SK-N-SH treated with all-trans-retinoic acid at 6 μM for 48 hours (cell line): Measurements from ENCODE around the gene ZSCAN10.

ENCODE experiments used
- ATAC-seq: fragments of 200-7000 bp; cut with Tn5 transposase; 3 replicates; pipeline ENCODE4 v1.9.1; 2020; ENCODE audit warnings: mild to moderate bottlenecking, moderate library complexity
- ARNTL ChIP-seq: fragments of 450-650 bp; formaldehyde crosslinking; IDR thresholded peaks from 2 replicates; pipeline ENCODE4 v1.5.0; 2020; ENCODE audit warnings: low read depth, mild to moderate bottlenecking, moderate library complexity, borderline replicate concordance
- BACH2 ChIP-seq: fragments of 250-450 bp; sonication (Bioruptor Pico); IDR thresholded peaks from 2 replicates; pipeline ENCODE4 v1.9.0; 2021; ENCODE audit warnings: mild to moderate bottlenecking, borderline replicate concordance
- CREB5 ChIP-seq: fragments of 250-450 bp; sonication (Bioruptor Pico); IDR thresholded peaks from 2 replicates; pipeline ENCODE4 v1.5.1; 2020; ENCODE audit warnings: low read depth, mild to moderate bottlenecking, moderate library complexity
- CSRNP3 ChIP-seq: fragments of 250-450 bp; sonication (Bioruptor Pico); IDR thresholded peaks from 2 replicates; pipeline ENCODE4 v1.5.1; 2021; ENCODE audit warnings: mild to moderate bottlenecking, moderate library complexity
- ESRRG ChIP-seq: fragments of 250-450 bp; sonication (Bioruptor Pico); IDR thresholded peaks from 2 replicates; pipeline ENCODE4 v1.6.1; 2021; ENCODE audit warnings: mild to moderate bottlenecking
- ISL1 ChIP-seq: fragments of 250-450 bp; sonication (Bioruptor Pico); IDR thresholded peaks from 2 replicates; pipeline ENCODE4 v2.1.2; 2022; ENCODE audit warnings: mild to moderate bottlenecking, moderate library complexity
- OSR1 ChIP-seq: fragments of 250-450 bp; sonication (Bioruptor Pico); IDR thresholded peaks from 2 replicates; pipeline ENCODE4 v1.8.0; 2022; ENCODE audit warnings: moderate library complexity, mild to moderate bottlenecking, inconsistent platforms
- PATZ1 ChIP-seq: fragments of 250-450 bp; sonication (Bioruptor Pico); IDR thresholded peaks from 2 replicates; pipeline ENCODE4 v1.8.0; 2020; ENCODE audit warnings: mild to moderate bottlenecking, moderate library complexity, borderline replicate concordance
- PPARA ChIP-seq: fragments of 250-450 bp; sonication (Bioruptor Pico); IDR thresholded peaks from 2 replicates; pipeline ENCODE4 v1.5.0; 2020; ENCODE audit warnings: mild to moderate bottlenecking, borderline replicate concordance
- SNAI2 ChIP-seq: fragments of 250-450 bp; sonication (Bioruptor Pico); IDR thresholded peaks from 2 replicates; pipeline ENCODE4 v1.5.0; 2020; ENCODE audit warnings: mild to moderate bottlenecking, moderate library complexity
- TOX ChIP-seq: fragments of 250-450 bp; sonication (Bioruptor Pico); IDR thresholded peaks from 2 replicates; pipeline ENCODE4 v1.8.0; 2021; ENCODE audit warnings: mild to moderate bottlenecking, moderate library complexity, borderline replicate concordance
- ZC3H10 ChIP-seq: fragments of 250-450 bp; sonication (Bioruptor Pico); IDR thresholded peaks from 2 replicates; pipeline ENCODE4 v1.5.1; 2021; ENCODE audit warnings: mild to moderate bottlenecking, moderate library complexity
- ZFP3 ChIP-seq: fragments of 250-450 bp; sonication (Bioruptor Pico); IDR thresholded peaks from 2 replicates; pipeline ENCODE4 v1.5.0; 2020; ENCODE audit warnings: mild to moderate bottlenecking, moderate library complexity
- ZFP30 ChIP-seq: fragments of 450-650 bp; formaldehyde crosslinking; IDR thresholded peaks from 2 replicates; pipeline ENCODE4 v1.5.0; 2022; ENCODE audit warnings: mild to moderate bottlenecking, moderate library complexity
- ZNF565 ChIP-seq: fragments of 450-650 bp; formaldehyde crosslinking; conservative IDR thresholded peaks from 2 replicates; pipeline ENCODE4 v1.5.0; 2020; ENCODE audit warnings: low read depth, mild to moderate bottlenecking, moderate library complexity
- ZNF70 ChIP-seq: fragments of 450-650 bp; formaldehyde crosslinking; IDR thresholded peaks from 2 replicates; pipeline ENCODE4 v1.5.0; 2020; ENCODE audit warnings: mild to moderate bottlenecking, moderate library complexity
- ZNF8 ChIP-seq: fragments of 450-650 bp; formaldehyde crosslinking; IDR thresholded peaks from 2 replicates; pipeline ENCODE4 v1.5.0; 2020; ENCODE audit warnings: mild to moderate bottlenecking, moderate library complexity
- TF ChIP-seq, protein P1 (sequence below): fragments of 250-450 bp; sonication (Bioruptor Pico); IDR thresholded peaks from 2 replicates; pipeline ENCODE4 v1.5.0; 2020; ENCODE audit warnings: mild to moderate bottlenecking, moderate library complexity
- TF ChIP-seq, protein P2 (sequence below): fragments of 250-450 bp; sonication (Bioruptor Pico); IDR thresholded peaks from 2 replicates; pipeline ENCODE4 v1.8.0; 2021; ENCODE audit warnings: low read depth, mild to moderate bottlenecking, moderate library complexity, borderline replicate concordance

Gene ZSCAN10

GRCh38 chr16:3147757-3148104 lies 48.6 kb upstream of the ZSCAN10 start:
- ATAC-seq: no peak
- TF ChIP-seq, protein P1, sequence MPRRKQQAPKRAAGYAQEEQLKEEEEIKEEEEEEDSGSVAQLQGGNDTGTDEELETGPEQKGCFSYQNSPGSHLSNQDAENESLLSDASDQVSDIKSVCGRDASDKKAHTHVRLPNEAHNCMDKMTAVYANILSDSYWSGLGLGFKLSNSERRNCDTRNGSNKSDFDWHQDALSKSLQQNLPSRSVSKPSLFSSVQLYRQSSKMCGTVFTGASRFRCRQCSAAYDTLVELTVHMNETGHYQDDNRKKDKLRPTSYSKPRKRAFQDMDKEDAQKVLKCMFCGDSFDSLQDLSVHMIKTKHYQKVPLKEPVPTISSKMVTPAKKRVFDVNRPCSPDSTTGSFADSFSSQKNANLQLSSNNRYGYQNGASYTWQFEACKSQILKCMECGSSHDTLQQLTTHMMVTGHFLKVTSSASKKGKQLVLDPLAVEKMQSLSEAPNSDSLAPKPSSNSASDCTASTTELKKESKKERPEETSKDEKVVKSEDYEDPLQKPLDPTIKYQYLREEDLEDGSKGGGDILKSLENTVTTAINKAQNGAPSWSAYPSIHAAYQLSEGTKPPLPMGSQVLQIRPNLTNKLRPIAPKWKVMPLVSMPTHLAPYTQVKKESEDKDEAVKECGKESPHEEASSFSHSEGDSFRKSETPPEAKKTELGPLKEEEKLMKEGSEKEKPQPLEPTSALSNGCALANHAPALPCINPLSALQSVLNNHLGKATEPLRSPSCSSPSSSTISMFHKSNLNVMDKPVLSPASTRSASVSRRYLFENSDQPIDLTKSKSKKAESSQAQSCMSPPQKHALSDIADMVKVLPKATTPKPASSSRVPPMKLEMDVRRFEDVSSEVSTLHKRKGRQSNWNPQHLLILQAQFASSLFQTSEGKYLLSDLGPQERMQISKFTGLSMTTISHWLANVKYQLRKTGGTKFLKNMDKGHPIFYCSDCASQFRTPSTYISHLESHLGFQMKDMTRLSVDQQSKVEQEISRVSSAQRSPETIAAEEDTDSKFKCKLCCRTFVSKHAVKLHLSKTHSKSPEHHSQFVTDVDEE (CRISPR knock-in tag): no peak
- TF ChIP-seq ZNF70 (no peak), PPARA (CRISPR knock-in tag) (no peak), ZFP3 (CRISPR knock-in tag) (no peak), BACH2 (CRISPR knock-in tag) (no peak), TOX (CRISPR knock-in tag) (no peak), SNAI2 (CRISPR knock-in tag) (no peak), ZC3H10 (no peak), CSRNP3 (no peak), ARNTL (CRISPR knock-in tag) (no peak), ZFP30 (no peak), CREB5 (CRISPR knock-in tag) (no peak), ZNF8 (CRISPR knock-in tag) (no peak), ESRRG (CRISPR knock-in tag) (no peak)
- TF ChIP-seq, protein P2, sequence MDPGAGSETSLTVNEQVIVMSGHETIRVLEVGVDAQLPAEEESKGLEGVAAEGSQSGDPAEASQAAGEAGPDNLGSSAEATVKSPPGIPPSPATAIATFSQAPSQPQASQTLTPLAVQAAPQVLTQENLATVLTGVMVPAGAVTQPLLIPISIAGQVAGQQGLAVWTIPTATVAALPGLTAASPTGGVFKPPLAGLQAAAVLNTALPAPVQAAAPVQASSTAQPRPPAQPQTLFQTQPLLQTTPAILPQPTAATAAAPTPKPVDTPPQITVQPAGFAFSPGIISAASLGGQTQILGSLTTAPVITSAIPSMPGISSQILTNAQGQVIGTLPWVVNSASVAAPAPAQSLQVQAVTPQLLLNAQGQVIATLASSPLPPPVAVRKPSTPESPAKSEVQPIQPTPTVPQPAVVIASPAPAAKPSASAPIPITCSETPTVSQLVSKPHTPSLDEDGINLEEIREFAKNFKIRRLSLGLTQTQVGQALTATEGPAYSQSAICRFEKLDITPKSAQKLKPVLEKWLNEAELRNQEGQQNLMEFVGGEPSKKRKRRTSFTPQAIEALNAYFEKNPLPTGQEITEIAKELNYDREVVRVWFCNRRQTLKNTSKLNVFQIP (CRISPR knock-in tag): no peak

- ATAC-seq: no peak
Measured at GRCh38 chr16:3147046-3147756, 48.1 kb upstream of the ZSCAN10 start.

More at GRCh38 chr16:3147046-3147756, 48.1 kb upstream of the ZSCAN10 start:
- TF ChIP-seq ZFP3 (CRISPR knock-in tag) (no peak), ARNTL (CRISPR knock-in tag) (no peak), CREB5 (CRISPR knock-in tag) (no peak), ISL1 (CRISPR knock-in tag) (no peak), OSR1 (CRISPR knock-in tag) (no peak), ZNF565 (no peak), ZFP30 (no peak), TOX (CRISPR knock-in tag) (no peak), ZNF8 (CRISPR knock-in tag) (no peak), PPARA (CRISPR knock-in tag) (no peak), ESRRG (CRISPR knock-in tag) (no peak), ZNF70 (no peak), PATZ1 (CRISPR knock-in tag) (no peak)
- TF ChIP-seq, protein P1 (CRISPR knock-in tag): no peak
- TF ChIP-seq, protein P2 (CRISPR knock-in tag): no peak
